Activated CD8-positive, alpha-beta memory T cell treated with anti-CD3 and anti-CD28 coated beads, Interleukin-2, amount 50 U/mL, for 24 hours (primary cell): ENCODE data around the gene ISG15.
"Not testable (repeated sequence)": the region's sequence is repeated elsewhere in the genome, so short reads cannot be mapped to it uniquely, and the experiment has no call there.

Experiments used
- DNase-seq: peaks from one replicate; pipeline ENCODE4 v3.0.0-alpha.2; 2020; ENCODE audit errors: extremely low read depth

Gene ISG15

GRCh38 chr1:1011396-1011949 is 1.8 kb upstream of the ISG15 start:
- DNase-seq: no peak

GRCh38 chr1:1012736-1013104 is 577 bp upstream of the ISG15 start:
- DNase-seq: not testable (repeated sequence)

GRCh38 chr1:1013922-1014648 is 788 bp downstream of the ISG15 start:
- no peak for DNase-seq

GRCh38 chr1:1014799-1015681 is 1.7 kb downstream of the ISG15 start:
- no peak for DNase-seq

- not testable (repeated sequence) for DNase-seq
These were observed 4.4 kb downstream of the ISG15 start for GRCh38 chr1:1017397-1018320.

GRCh38 chr1:1018321-1018685 is 5.0 kb downstream of the ISG15 start:
- DNase-seq: not testable (repeated sequence)

GRCh38 chr1:1019122-1019999 is 6.1 kb downstream of the ISG15 start:
- DNase-seq: peak; percentile 30

- no peak for DNase-seq
These were observed 6.7 kb downstream of the ISG15 start, which contains the start of gene AGRN for GRCh38 chr1:1020000-1020404. TSS of gene AGRN (plus strand) at chr1:1020120. CDS start at chr1:1020173, 53 bp downstream.

GRCh38 chr1:1020415-1021009 is 7.2 kb downstream of the ISG15 start:
- DNase-seq: no peak

- no peak for DNase-seq
These were observed 8.0 kb downstream of the ISG15 start for GRCh38 chr1:1021010-1021919.

- no peak for DNase-seq
These were observed 8.6 kb downstream of the ISG15 start for GRCh38 chr1:1021920-1022259.

- no peak for DNase-seq
These were observed 9.2 kb downstream of the ISG15 start for GRCh38 chr1:1022302-1023009.

GRCh38 chr1:1023700-1024099 is 10.4 kb downstream of the ISG15 start:
- no peak for DNase-seq

GRCh38 chr1:1024149-1024770 is 11.0 kb downstream of the ISG15 start:
- DNase-seq: no peak

GRCh38 chr1:1024771-1025699 is 11.7 kb downstream of the ISG15 start:
- no peak for DNase-seq

- DNase-seq: no peak
These were observed 12.4 kb downstream of the ISG15 start for GRCh38 chr1:1025730-1026129.
